Measurements from ENCODE around the gene CAND2.

- TF ChIP-seq ZNF212 (CRISPR knock-in tag; IDR thresholded peaks at IDR 0.05) (no peak), EP300 (IDR thresholded peaks at IDR 0.05; ENCODE audit: low read length) (no peak), BMI1 (IDR thresholded peaks at IDR 0.05; ENCODE audit: low read length) (no peak), FOXK2 (conservative IDR thresholded peaks at IDR 0.05 in 1 of 2, IDR thresholded peaks at IDR 0.05 in 1 of 2; ENCODE audit: low read depth in 2 of 2) (no peak), ARID4B (CRISPR knock-in tag; IDR thresholded peaks at IDR 0.05) (no peak), ATF2 (CRISPR knock-in tag; IDR thresholded peaks at IDR 0.05) (no peak), RCOR1 (IDR thresholded peaks at IDR 0.05; ENCODE audit: borderline replicate concordance in 1 of 2, low read depth in 2 of 2, low read length in 2 of 2) (no peak)
- TF ChIP-seq, protein P1, sequence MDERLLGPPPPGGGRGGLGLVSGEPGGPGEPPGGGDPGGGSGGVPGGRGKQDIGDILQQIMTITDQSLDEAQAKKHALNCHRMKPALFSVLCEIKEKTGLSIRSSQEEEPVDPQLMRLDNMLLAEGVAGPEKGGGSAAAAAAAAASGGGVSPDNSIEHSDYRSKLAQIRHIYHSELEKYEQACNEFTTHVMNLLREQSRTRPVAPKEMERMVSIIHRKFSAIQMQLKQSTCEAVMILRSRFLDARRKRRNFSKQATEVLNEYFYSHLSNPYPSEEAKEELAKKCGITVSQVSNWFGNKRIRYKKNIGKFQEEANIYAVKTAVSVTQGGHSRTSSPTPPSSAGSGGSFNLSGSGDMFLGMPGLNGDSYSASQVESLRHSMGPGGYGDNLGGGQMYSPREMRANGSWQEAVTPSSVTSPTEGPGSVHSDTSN (CRISPR knock-in tag; IDR thresholded peaks at IDR 0.05; ENCODE audit: low read depth) = no peak
- TF ChIP-seq, protein P1 (tag; conservative IDR thresholded peaks at IDR 0.05; ENCODE audit: low read depth) = no peak
- TF ChIP-seq, protein P2, sequence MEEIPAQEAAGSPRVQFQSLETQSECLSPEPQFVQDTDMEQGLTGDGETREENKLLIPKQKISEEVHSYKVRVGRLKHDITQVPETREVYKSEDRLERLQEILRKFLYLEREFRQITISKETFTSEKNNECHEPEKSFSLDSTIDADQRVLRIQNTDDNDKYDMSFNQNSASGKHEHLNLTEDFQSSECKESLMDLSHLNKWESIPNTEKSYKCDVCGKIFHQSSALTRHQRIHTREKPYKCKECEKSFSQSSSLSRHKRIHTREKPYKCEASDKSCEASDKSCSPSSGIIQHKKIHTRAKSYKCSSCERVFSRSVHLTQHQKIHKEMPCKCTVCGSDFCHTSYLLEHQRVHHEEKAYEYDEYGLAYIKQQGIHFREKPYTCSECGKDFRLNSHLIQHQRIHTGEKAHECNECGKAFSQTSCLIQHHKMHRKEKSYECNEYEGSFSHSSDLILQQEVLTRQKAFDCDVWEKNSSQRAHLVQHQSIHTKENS (CRISPR knock-in tag; IDR thresholded peaks at IDR 0.05) = no peak
- TF ChIP-seq, protein P3, sequence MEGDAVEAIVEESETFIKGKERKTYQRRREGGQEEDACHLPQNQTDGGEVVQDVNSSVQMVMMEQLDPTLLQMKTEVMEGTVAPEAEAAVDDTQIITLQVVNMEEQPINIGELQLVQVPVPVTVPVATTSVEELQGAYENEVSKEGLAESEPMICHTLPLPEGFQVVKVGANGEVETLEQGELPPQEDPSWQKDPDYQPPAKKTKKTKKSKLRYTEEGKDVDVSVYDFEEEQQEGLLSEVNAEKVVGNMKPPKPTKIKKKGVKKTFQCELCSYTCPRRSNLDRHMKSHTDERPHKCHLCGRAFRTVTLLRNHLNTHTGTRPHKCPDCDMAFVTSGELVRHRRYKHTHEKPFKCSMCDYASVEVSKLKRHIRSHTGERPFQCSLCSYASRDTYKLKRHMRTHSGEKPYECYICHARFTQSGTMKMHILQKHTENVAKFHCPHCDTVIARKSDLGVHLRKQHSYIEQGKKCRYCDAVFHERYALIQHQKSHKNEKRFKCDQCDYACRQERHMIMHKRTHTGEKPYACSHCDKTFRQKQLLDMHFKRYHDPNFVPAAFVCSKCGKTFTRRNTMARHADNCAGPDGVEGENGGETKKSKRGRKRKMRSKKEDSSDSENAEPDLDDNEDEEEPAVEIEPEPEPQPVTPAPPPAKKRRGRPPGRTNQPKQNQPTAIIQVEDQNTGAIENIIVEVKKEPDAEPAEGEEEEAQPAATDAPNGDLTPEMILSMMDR (IDR thresholded peaks at IDR 0.05 in 2 of 3, conservative IDR thresholded peaks at IDR 0.05 in 1 of 3; ENCODE audit: insufficient read depth in 2 of 3, low read depth in 1 of 3, low read length in 3 of 3) = no peak
Measured at GRCh38 chr3:12877040-12877439, 80.6 kb downstream of the CAND2 start.

Data from K562 (cell line).